H1 (cell line): ENCODE results near the gene CENPW. TPM values are rescaled to one million over a fixed set of nuclear protein-coding genes. Genes with fewer than 3 reads are reported as not detected.

Source experiments
- CTCF ChIA-PET: fragments of 300-600 bp; sonication (Branson Sonifier 250); formaldehyde crosslinking; loops from one replicate; lab custom pipeline; 2021; ENCODE audit not compliant: partially characterized antibody; lab: Charles Lee
- POLR2A ChIA-PET: fragments of 300-600 bp; sonication (Branson Sonifier 250); formaldehyde crosslinking; loops from one replicate; lab custom pipeline; 2021; ENCODE audit warnings: inconsistent platforms; ENCODE audit not compliant: partially characterized antibody; lab: Charles Lee
- DNase-seq, 2 experiments: peaks; one replicate each; pipeline versions ENCODE4 v3.0.0 to v3.0.0-alpha.2; 2010 to 2022; ENCODE audit warnings: low spot score in 2 of 2, low read depth in 1 of 2, mixed read lengths in 1 of 2
- FAIRE-seq: peaks from 2 replicates; lab custom pipeline; 2011; peaks lifted over from hg19 to GRCh38; lab: Jason Lieb, UNC
- H2AFZ ChIP-seq: 2 replicates; pipeline ENCODE4 v1.8.1; 2012; ENCODE audit warnings: low read length, inconsistent platforms
- H2AK5ac ChIP-seq: 2 replicates; pipeline ENCODE4 v1.6.1; 2013; ENCODE audit warnings: low read depth, low read length
- H2BK120ac ChIP-seq: replicated peaks from 2 replicates; pipeline ENCODE3; 2013; ENCODE audit warnings: low read depth, low read length, inconsistent platforms
- H2BK12ac ChIP-seq: 2 replicates; pipeline ENCODE4 v1.6.1; 2013; ENCODE audit warnings: low read depth, low read length
- H2BK15ac ChIP-seq: 2 replicates; pipeline ENCODE4 v1.6.1; 2013; ENCODE audit warnings: low read length
- H2BK20ac ChIP-seq: 2 replicates; pipeline ENCODE4 v1.6.1; 2013; ENCODE audit warnings: low read length
- H2BK5ac ChIP-seq: 2 replicates; pipeline ENCODE4 v1.6.1; 2013; ENCODE audit warnings: low read depth, low read length
- H3K14ac ChIP-seq: 2 replicates; pipeline ENCODE4 v1.6.1; 2013; ENCODE audit warnings: inconsistent platforms; ENCODE audit not compliant: insufficient read length
- H3K18ac ChIP-seq: 2 replicates; pipeline ENCODE4 v1.6.1; 2013; ENCODE audit warnings: low read length; ENCODE audit errors: extremely low read depth
- H3K23ac ChIP-seq: 2 replicates; pipeline ENCODE4 v1.6.1; 2013; ENCODE audit warnings: inconsistent platforms; ENCODE audit not compliant: insufficient read length
- H3K23me2 ChIP-seq: 2 replicates; pipeline ENCODE4 v1.6.1; 2013; ENCODE audit warnings: low read depth, low read length
- H3K27ac ChIP-seq: 2 replicates; pipeline ENCODE4 v1.6.1; 2011; ENCODE audit warnings: low read depth, low read length, inconsistent platforms
- H3K27me3 ChIP-seq, 4 experiments: replicated peaks in 1 of 4; 1 replicate in 1 of 4; 2 replicates in 3 of 4; pipeline versions ENCODE4 v1.6.1 to v1.8.1; 2011 to 2013; ENCODE audit warnings: low read length in 3 of 4, mild to moderate bottlenecking in 3 of 4, inconsistent platforms in 2 of 4, mixed read lengths in 2 of 4, moderate library complexity in 1 of 4; ENCODE audit not compliant: control insufficient read depth in 3 of 4, insufficient read depth in 3 of 4; ENCODE audit errors: extremely low read depth in 1 of 4
- H3K36me3 ChIP-seq, 4 experiments: 2 replicates each; pipeline versions ENCODE4 v1.6.1 to v1.8.1; 2011 to 2013; ENCODE audit warnings: mild to moderate bottlenecking in 4 of 4, low read length in 3 of 4, moderate library complexity in 2 of 4, control low read depth in 1 of 4, inconsistent platforms in 1 of 4; ENCODE audit not compliant: insufficient read depth in 4 of 4, control insufficient read depth in 2 of 4
- H3K4ac ChIP-seq: replicated peaks from 2 replicates; pipeline ENCODE3; 2013; ENCODE audit warnings: low read length, low read depth, mixed read lengths, inconsistent platforms; ENCODE audit not compliant: insufficient read length
- H3K4me1 ChIP-seq, 4 experiments: replicated peaks in 1 of 4; 1 replicate in 1 of 4; 2 replicates in 3 of 4; pipeline versions ENCODE4 v1.6.1 to v1.8.1; 2011 to 2013; ENCODE audit warnings: low read length in 3 of 4, inconsistent platforms in 2 of 4, mixed read lengths in 1 of 4; ENCODE audit not compliant: insufficient read depth in 4 of 4, control insufficient read depth in 3 of 4
- H3K4me2 ChIP-seq, 2 experiments: 2 replicates each; pipeline versions ENCODE4 v1.6.1 to v1.8.1; 2011 to 2013; ENCODE audit warnings: low read depth in 2 of 2, low read length in 2 of 2, control low read depth in 1 of 2, inconsistent platforms in 1 of 2, mild to moderate bottlenecking in 1 of 2; ENCODE audit not compliant: insufficient read depth in 1 of 2
- H3K4me3 ChIP-seq, 4 experiments: fragments of 200-600, 300-600 bp in 1 of 4; sonication (generic), shearing (Covaris generic), sonication (Bioruptor Twin) in 1 of 4; 2 replicates each; pipeline versions ENCODE4 v1.5.1 to v1.8.1; 2011 to 2016; ENCODE audit warnings: low read length in 4 of 4, low read depth in 3 of 4, control low read depth in 2 of 4, inconsistent platforms in 2 of 4, mild to moderate bottlenecking in 2 of 4, mixed read lengths in 1 of 4, moderate library complexity in 1 of 4; ENCODE audit not compliant: insufficient read depth in 2 of 4; ENCODE audit errors: extremely low read depth in 1 of 4
- H3K56ac ChIP-seq: replicated peaks from 2 replicates; pipeline ENCODE3; 2013; ENCODE audit warnings: low read depth, mild to moderate bottlenecking, mixed read lengths, low read length, inconsistent platforms; ENCODE audit not compliant: insufficient read length
- H3K79me1 ChIP-seq: 2 replicates; pipeline ENCODE4 v1.6.1; 2013; ENCODE audit warnings: low read depth, low read length, control low read depth
- H3K79me2 ChIP-seq, 2 experiments: 2 replicates each; pipeline versions ENCODE4 v1.6.1 to v1.8.1; 2012 to 2013; ENCODE audit warnings: low read length in 2 of 2, mild to moderate bottlenecking in 2 of 2, inconsistent platforms in 1 of 2; ENCODE audit not compliant: insufficient read depth in 2 of 2, control insufficient read depth in 1 of 2
- H3K9ac ChIP-seq, 4 experiments: replicated peaks in 1 of 4; 1 replicate in 1 of 4; 2 replicates in 3 of 4; pipeline versions ENCODE4 v1.6.1 to v1.8.1; 2011 to 2013; ENCODE audit warnings: low read depth in 3 of 4, low read length in 3 of 4, control low read depth in 2 of 4, mild to moderate bottlenecking in 2 of 4, moderate library complexity in 2 of 4, inconsistent platforms in 1 of 4; ENCODE audit errors: extremely low read depth in 1 of 4
- H3K9me3 ChIP-seq, 2 experiments: 2 replicates each; pipeline versions ENCODE4 v1.6.1 to v1.8.1; 2012 to 2013; ENCODE audit warnings: mild to moderate bottlenecking in 2 of 2, moderate library complexity in 2 of 2, control low read depth in 1 of 2, inconsistent platforms in 1 of 2, low read depth in 1 of 2, low read length in 1 of 2, mixed read lengths in 1 of 2; ENCODE audit not compliant: insufficient read depth in 2 of 2
- H4K20me1 ChIP-seq, 2 experiments: replicated peaks in 1 of 2; 2 replicates each; pipeline versions ENCODE3 to v1.8.1; 2011 to 2013; ENCODE audit warnings: inconsistent platforms in 2 of 2, low read length in 2 of 2, mild to moderate bottlenecking in 1 of 2; ENCODE audit not compliant: insufficient read depth in 2 of 2, control insufficient read depth in 1 of 2
- H4K5ac ChIP-seq: 2 replicates; pipeline ENCODE4 v1.6.1; 2013; ENCODE audit warnings: low read length, low read depth, mixed read lengths, inconsistent platforms; ENCODE audit not compliant: insufficient read length
- H4K8ac ChIP-seq: 2 replicates; pipeline ENCODE4 v1.8.0; 2013; ENCODE audit warnings: mild to moderate bottlenecking, moderate library complexity, low read length, inconsistent platforms; ENCODE audit not compliant: insufficient read depth; ENCODE audit errors: extremely low read depth
- H4K91ac ChIP-seq: replicated peaks from 2 replicates; pipeline ENCODE3; 2013; ENCODE audit warnings: low read length, mixed read lengths, inconsistent platforms; ENCODE audit not compliant: insufficient read length
- BCL11A ChIP-seq, 2 experiments: IDR thresholded peaks; one replicate each; pipeline ENCODE4 v1.6.1; 2011; ENCODE audit warnings: low read depth in 2 of 2, low read length in 2 of 2, mild to moderate bottlenecking in 2 of 2
- CHD2 ChIP-seq: IDR thresholded peaks from 2 replicates; pipeline ENCODE4 v1.6.1; 2012; ENCODE audit warnings: low read length, improper control_type of control experiment
- GTF2F1 ChIP-seq: IDR thresholded peaks from 2 replicates; pipeline ENCODE4 v1.6.1; 2012; ENCODE audit warnings: low read depth, low read length, improper control_type of control experiment, borderline replicate concordance
- HDAC6 ChIP-seq: IDR thresholded peaks from one replicate; pipeline ENCODE4 v1.7.1; 2012; ENCODE audit warnings: low read depth, mild to moderate bottlenecking, inconsistent platforms, low read length, moderate library complexity
- KDM1A ChIP-seq: fragments of 200-600, 300-600 bp; sonication (generic); IDR thresholded peaks from 2 replicates; pipeline ENCODE4 v1.7.1; 2016; ENCODE audit warnings: mild to moderate bottlenecking, low read length, borderline replicate concordance
- RBBP5 ChIP-seq: IDR thresholded peaks from 2 replicates; pipeline ENCODE4 v1.7.1; 2012; ENCODE audit warnings: low read depth, mild to moderate bottlenecking, inconsistent platforms, low read length, moderate library complexity, borderline replicate concordance
- SIRT6 ChIP-seq: IDR thresholded peaks from one replicate; pipeline ENCODE4 v1.7.1; 2012; ENCODE audit warnings: low read length, inconsistent platforms
- SP1 ChIP-seq: IDR thresholded peaks from 2 replicates; pipeline ENCODE4 v1.6.1; 2011; ENCODE audit warnings: low read depth, low read length
- polyA plus RNA-seq, 7 experiments: library from polyadenylated mRNA; depleted of rRNA in 3 of 7; stranded (reverse) in 5 of 7; unstranded in 2 of 7; fragments of >200 nt in 5 of 7; fragments of 200-250 nt in 2 of 7; gene quantifications; 1 replicate in 5 of 7; 2 replicates in 1 of 7; 4 replicates in 1 of 7; pipeline versions ENCODE4 v1.2.1 to v1.2.3, GENCODE V29; 2011 to 2013; ENCODE audit warnings: missing spikeins in 2 of 7, mixed read lengths in 2 of 7
- total RNA-seq: library from RNA; stranded (reverse); fragmentation: NEBNext Ultra II Directional; extraction: Animal tissue kit (Norgen Biotek cat#: 25700); gene quantifications from 2 replicates; pipeline ENCODE4 v1.2.1, GENCODE V29; 2021
- TF ChIP-seq, protein P1 (sequence below): IDR thresholded peaks from 2 replicates; pipeline ENCODE4 v1.6.1; 2012; ENCODE audit warnings: inconsistent platforms

CENPW gene
- total and polyA plus RNA-seq, 2 of the 8 experiments (the other 6 are each of a cell fraction or from before 2014, with no cell fraction given), result 22.0 to 91.1 TPM

GRCh38 chr6:126344181-126344580 is 4.3 kb downstream of the CENPW start:
- Histone ChIP-seq H3K23ac (no peak overlapping the region), H4K8ac (no peak overlapping the region), H3K79me2 (peaks cover 0 to 51% of the 10 kb centered on the region in 2 experiments; a peak in 3 of 4 replicates), H3K36me3 (peaks cover 0 to 11% (median 0%) of the 10 kb centered on the region in 4 experiments; a peak in 2 of 8 replicates), H3K14ac (no peak overlapping the region), H2BK15ac (no peak overlapping the region), H3K27ac (no peak overlapping the region), H3K9me3 (no peaks in the 10 kb centered on the region), H3K4ac (no peak overlapping the region), H3K56ac (no peak overlapping the region), H2AFZ (no peak overlapping the region), H3K18ac (no peak overlapping the region), H4K5ac (no peak overlapping the region), H2BK120ac (no peak overlapping the region), H3K4me3 (no peak overlapping the region), H3K27me3 (no peaks in the 10 kb centered on the region), H3K23me2 (no peaks in the 10 kb centered on the region), H3K4me1 (peaks cover 0 to 5% (median 1%) of the 10 kb centered on the region in 4 experiments; a peak in 2 of 7 replicates), H2BK20ac (no peak overlapping the region), H3K9ac (no peak overlapping the region), H4K20me1 (peaks cover 0 to 1% of the 10 kb centered on the region in 2 experiments), H2AK5ac (no peak overlapping the region), H3K79me1 (0 out of 2 replicates have a peak, but pooled peaks cover 2% of the 10 kb centered on the region), H3K4me2 (no peak overlapping the region), H2BK5ac (no peak overlapping the region), H2BK12ac (no peak overlapping the region), H4K91ac (no peak overlapping the region)
- FAIRE-seq (no peak), DNase-seq (no peak)
- TF ChIP-seq, protein P1, sequence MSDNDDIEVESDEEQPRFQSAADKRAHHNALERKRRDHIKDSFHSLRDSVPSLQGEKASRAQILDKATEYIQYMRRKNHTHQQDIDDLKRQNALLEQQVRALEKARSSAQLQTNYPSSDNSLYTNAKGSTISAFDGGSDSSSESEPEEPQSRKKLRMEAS, result no peak
- TF ChIP-seq RBBP5 (no peak), CHD2 (no peak), KDM1A (no peak), SP1 (no peak), SIRT6 (no peak), GTF2F1 (no peak), BCL11A (IDR thresholded peaks at IDR 0.05; ENCODE audit: low read depth in 2 of 2, low read length in 2 of 2) (no peak), HDAC6 (no peak)
- ChIA-PET CTCF (interaction anchor here (0.6 to 1.1 kb wide), 5 partner anchors 16 to 350 kb away, joined by 3 read pairs; no protein-coding TSS in a partner anchor), POLR2A (no interaction called here)
